HEK293 (cell line): Measurements from ENCODE around the gene HTT-AS.

ENCODE experiments used
- CTCF ChIA-PET: fragments of 350-600 bp; formaldehyde crosslinking; extraction: SDS; loops from one replicate; lab custom pipeline; 2021; ENCODE audit warnings: antibody characterized with exemption; lab: Yijun Ruan, JAX
- POLR2A ChIA-PET: fragments of 300-600 bp; formaldehyde crosslinking; extraction: SDS; loops from one replicate; lab custom pipeline; 2020; ENCODE audit warnings: antibody characterized with exemption, inconsistent platforms; lab: Yijun Ruan, JAX
- H3K27ac ChIP-seq: fragments of 200-500 bp; sonication (Bioruptor generic); 2 replicates; pipeline ENCODE4 v1.5.1; 2014; ENCODE audit warnings: low read depth, low read length, control low read depth, inconsistent platforms; ENCODE audit errors: extremely low read depth
- H3K36me3 ChIP-seq, 2 experiments: fragments of 200-500 bp in 1 of 2; sonication (Bioruptor generic) in 1 of 2; 1 replicate in 1 of 2; 2 replicates in 1 of 2; pipeline ENCODE4 v1.5.1; 2014 to 2017; ENCODE audit warnings: inconsistent platforms in 2 of 2, low read length in 2 of 2; ENCODE audit not compliant: control insufficient read depth in 2 of 2, insufficient read depth in 1 of 2
- H3K4me1 ChIP-seq: fragments of 200-500 bp; sonication (Bioruptor generic); 2 replicates; pipeline ENCODE4 v1.5.1; 2014; ENCODE audit warnings: mild to moderate bottlenecking, low read length, inconsistent platforms; ENCODE audit not compliant: control insufficient read depth, insufficient read depth
- H3K4me3 ChIP-seq: 2 replicates; pipeline ENCODE4 v1.5.1; 2011; ENCODE audit warnings: low read depth, mild to moderate bottlenecking, control low read depth, low read length, moderate library complexity
- H3K9me3 ChIP-seq: fragments of 200-500 bp; sonication (Bioruptor generic); 2 replicates; pipeline ENCODE4 v1.5.1; 2014; ENCODE audit warnings: low read depth, low read length, inconsistent platforms; ENCODE audit not compliant: control insufficient read depth, insufficient read depth
- KLF9 ChIP-seq: fragments of 450-650 bp; formaldehyde crosslinking; IDR thresholded peaks from 2 replicates; pipeline ENCODE4 v1.5.1; 2016; ENCODE audit warnings: missing biosample characterization, missing genetic modification characterization, low read depth
- YY1 ChIP-seq: fragments of 450-650 bp; formaldehyde crosslinking; IDR thresholded peaks from 2 replicates; pipeline ENCODE4 v1.5.1; 2018; ENCODE audit warnings: missing biosample characterization, missing genetic modification characterization
- ZEB2 ChIP-seq: fragments of 450-650 bp; formaldehyde crosslinking; IDR thresholded peaks from 2 replicates; pipeline ENCODE4 v1.5.1; 2016; ENCODE audit warnings: missing biosample characterization, missing genetic modification characterization
- ZNF132 ChIP-seq: fragments of 450-650 bp; formaldehyde crosslinking; IDR thresholded peaks from 2 replicates; pipeline ENCODE4 v1.5.1; 2017; ENCODE audit warnings: missing biosample characterization, missing genetic modification characterization, borderline replicate concordance
- ZNF169 ChIP-seq: fragments of 450-650 bp; formaldehyde crosslinking; IDR thresholded peaks from 2 replicates; pipeline ENCODE4 v1.5.1; 2016; ENCODE audit warnings: missing biosample characterization, missing genetic modification characterization
- ZNF221 ChIP-seq: fragments of 450-650 bp; formaldehyde crosslinking; IDR thresholded peaks from 2 replicates; pipeline ENCODE4 v1.5.1; 2017; ENCODE audit warnings: missing biosample characterization, missing genetic modification characterization, borderline replicate concordance
- ZNF24 ChIP-seq: fragments of 450-650 bp; formaldehyde crosslinking; IDR thresholded peaks from 2 replicates; pipeline ENCODE4 v1.5.1; 2016; ENCODE audit warnings: missing biosample characterization, missing genetic modification characterization
- ZNF324 ChIP-seq: fragments of 450-650 bp; formaldehyde crosslinking; IDR thresholded peaks from 2 replicates; pipeline ENCODE4 v1.5.1; 2016; ENCODE audit warnings: missing biosample characterization, missing genetic modification characterization
- ZNF501 ChIP-seq: fragments of 450-650 bp; formaldehyde crosslinking; IDR thresholded peaks from 2 replicates; pipeline ENCODE4 v1.5.1; 2016; ENCODE audit warnings: missing biosample characterization, missing genetic modification characterization
- ZNF585B ChIP-seq: fragments of 450-650 bp; formaldehyde crosslinking; IDR thresholded peaks from 2 replicates; pipeline ENCODE4 v1.5.1; 2016; ENCODE audit warnings: missing biosample characterization, missing genetic modification characterization
- ZNF600 ChIP-seq: fragments of 450-650 bp; formaldehyde crosslinking; IDR thresholded peaks from 2 replicates; pipeline ENCODE4 v1.5.1; 2016; ENCODE audit warnings: missing biosample characterization, missing genetic modification characterization
- TF ChIP-seq, protein P1 (sequence below): fragments of 450-650 bp; formaldehyde crosslinking; IDR thresholded peaks from 2 replicates; pipeline ENCODE4 v1.5.1; 2016; ENCODE audit warnings: missing biosample characterization, missing genetic modification characterization
- TF ChIP-seq, protein P2 (sequence below): fragments of 450-650 bp; formaldehyde crosslinking; IDR thresholded peaks from 2 replicates; pipeline ENCODE4 v1.5.1; 2016; ENCODE audit warnings: missing biosample characterization, missing genetic modification characterization, borderline replicate concordance

The HTT-AS gene

DNA sequence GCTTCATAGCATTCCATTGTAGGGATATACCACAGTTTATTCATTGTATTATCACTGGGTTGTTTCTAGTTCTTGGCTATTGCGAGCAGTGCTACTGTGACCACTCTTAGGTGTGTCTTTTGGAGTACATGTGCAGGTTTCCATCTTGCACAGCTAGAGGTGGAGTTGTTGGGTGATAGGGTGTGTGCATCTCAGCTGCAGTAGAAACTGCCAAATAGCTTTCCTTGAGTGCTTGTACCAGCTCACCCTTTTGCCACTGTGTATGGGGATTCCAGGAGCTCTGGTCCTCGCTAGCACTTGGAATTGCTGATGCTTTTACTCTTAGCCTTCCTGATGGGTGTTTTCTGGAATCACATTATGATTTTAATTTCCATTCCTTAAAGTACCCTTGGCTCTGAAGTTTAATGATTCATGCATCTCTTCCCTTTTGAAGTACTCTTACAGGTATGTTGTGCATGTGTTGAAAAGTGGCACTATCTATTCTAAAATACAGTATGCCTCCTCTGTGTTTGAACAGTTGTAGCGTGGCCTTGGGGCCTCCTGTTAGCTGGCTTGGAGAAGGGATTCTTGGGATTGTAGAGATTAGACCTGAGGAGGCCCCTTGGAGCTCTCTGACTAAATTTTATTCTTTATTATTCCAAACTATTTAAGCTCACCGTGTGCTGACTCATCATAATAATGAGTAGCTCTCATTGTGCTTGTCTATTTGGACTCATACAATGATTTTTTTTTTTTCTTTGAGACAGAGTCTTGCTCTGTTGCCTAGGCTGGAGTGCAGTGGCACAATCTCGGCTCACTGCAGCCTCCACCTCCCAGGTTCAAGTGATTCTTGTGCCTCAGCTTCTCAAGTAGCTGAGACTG lies 38.5 kb upstream of the HTT-AS start:
- TF ChIP-seq KLF9 (tag by site-specific recombination) (no peak), ZEB2 (tag by site-specific recombination) (no peak), ZNF169 (no peak), ZNF24 (no peak)
- TF ChIP-seq, protein P1, sequence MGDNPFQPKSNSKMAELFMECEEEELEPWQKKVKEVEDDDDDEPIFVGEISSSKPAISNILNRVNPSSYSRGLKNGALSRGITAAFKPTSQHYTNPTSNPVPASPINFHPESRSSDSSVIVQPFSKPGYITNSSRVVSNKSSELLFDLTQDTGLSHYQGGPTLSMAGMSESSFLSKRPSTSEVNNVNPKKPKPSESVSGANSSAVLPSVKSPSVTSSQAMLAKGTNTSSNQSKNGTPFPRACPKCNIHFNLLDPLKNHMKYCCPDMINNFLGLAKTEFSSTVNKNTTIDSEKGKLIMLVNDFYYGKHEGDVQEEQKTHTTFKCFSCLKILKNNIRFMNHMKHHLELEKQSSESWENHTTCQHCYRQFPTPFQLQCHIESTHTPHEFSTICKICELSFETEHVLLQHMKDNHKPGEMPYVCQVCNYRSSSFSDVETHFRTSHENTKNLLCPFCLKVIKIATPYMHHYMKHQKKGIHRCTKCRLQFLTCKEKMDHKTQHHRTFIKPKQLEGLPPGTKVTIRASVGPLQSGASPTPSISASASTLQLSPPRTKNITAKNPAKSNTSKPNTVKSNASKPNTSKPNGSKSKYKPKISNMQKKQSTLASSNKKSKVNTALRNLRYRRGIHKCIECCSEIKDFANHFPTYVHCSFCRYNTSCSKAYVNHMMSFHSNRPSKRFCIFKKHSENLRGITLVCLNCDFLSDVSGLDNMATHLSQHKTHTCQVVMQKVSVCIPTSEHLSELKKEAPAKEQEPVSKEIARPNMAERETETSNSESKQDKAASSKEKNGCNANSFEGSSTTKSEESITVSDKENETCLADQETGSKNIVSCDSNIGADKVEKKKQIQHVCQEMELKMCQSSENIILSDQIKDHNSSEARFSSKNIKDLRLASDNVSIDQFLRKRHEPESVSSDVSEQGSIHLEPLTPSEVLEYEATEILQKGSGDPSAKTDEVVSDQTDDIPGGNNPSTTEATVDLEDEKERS (tag by site-specific recombination) = no peak
- TF ChIP-seq, all 188 proteins: peak for 0
- H3K27ac ChIP-seq = no peak overlapping the region
- peaks cover 5 to 91% of the 10 kb centered on the region in 2 experiments for H3K36me3 ChIP-seq
- ChIA-PET POLR2A (no interaction called here), CTCF (interaction anchor here (0.6 to 1.0 kb wide), 4 partner anchors 23 to 993 kb away, joined by 3 read pairs; no protein-coding TSS in a partner anchor)
- no peak overlapping the region for H3K4me3 ChIP-seq
- H3K4me1 ChIP-seq = no peaks in the 10 kb centered on the region
- no peaks in the 10 kb centered on the region for H3K9me3 ChIP-seq

DNA sequence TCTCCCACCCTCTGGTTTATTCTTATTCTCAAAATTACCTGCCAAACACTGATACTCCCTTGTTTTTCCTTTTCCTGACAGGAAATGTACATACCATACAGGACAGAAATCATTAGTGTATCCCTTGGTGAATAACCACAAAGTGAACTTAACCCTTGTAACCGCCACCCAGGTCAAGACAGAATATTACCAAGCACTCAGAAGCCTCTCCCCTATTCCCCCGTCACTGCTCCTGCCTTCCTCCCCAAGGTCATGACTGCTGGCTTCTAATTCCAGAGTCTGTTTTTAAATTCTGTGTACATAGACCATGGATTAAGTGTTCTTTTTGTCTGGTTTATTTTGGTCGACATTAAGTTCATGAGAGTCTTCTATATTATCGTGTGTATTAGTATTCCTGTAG lies 37.9 kb upstream of the HTT-AS start:
- Histone ChIP-seq H3K4me3 (no peak overlapping the region), H3K36me3 (peaks cover 5 to 93% of the 10 kb centered on the region in 2 experiments), H3K27ac (no peak overlapping the region), H3K9me3 (no peaks in the 10 kb centered on the region), H3K4me1 (no peaks in the 10 kb centered on the region)
- TF ChIP-seq ZNF501 (tag by site-specific recombination) (no peak), ZNF585B (no peak), YY1 (tag by site-specific recombination) (no peak), ZNF600 (no peak), ZNF132 (tag by site-specific recombination) (no peak), ZNF324 (tag by site-specific recombination) (no peak), ZNF221 (tag by site-specific recombination) (no peak)
- TF ChIP-seq, protein P2, sequence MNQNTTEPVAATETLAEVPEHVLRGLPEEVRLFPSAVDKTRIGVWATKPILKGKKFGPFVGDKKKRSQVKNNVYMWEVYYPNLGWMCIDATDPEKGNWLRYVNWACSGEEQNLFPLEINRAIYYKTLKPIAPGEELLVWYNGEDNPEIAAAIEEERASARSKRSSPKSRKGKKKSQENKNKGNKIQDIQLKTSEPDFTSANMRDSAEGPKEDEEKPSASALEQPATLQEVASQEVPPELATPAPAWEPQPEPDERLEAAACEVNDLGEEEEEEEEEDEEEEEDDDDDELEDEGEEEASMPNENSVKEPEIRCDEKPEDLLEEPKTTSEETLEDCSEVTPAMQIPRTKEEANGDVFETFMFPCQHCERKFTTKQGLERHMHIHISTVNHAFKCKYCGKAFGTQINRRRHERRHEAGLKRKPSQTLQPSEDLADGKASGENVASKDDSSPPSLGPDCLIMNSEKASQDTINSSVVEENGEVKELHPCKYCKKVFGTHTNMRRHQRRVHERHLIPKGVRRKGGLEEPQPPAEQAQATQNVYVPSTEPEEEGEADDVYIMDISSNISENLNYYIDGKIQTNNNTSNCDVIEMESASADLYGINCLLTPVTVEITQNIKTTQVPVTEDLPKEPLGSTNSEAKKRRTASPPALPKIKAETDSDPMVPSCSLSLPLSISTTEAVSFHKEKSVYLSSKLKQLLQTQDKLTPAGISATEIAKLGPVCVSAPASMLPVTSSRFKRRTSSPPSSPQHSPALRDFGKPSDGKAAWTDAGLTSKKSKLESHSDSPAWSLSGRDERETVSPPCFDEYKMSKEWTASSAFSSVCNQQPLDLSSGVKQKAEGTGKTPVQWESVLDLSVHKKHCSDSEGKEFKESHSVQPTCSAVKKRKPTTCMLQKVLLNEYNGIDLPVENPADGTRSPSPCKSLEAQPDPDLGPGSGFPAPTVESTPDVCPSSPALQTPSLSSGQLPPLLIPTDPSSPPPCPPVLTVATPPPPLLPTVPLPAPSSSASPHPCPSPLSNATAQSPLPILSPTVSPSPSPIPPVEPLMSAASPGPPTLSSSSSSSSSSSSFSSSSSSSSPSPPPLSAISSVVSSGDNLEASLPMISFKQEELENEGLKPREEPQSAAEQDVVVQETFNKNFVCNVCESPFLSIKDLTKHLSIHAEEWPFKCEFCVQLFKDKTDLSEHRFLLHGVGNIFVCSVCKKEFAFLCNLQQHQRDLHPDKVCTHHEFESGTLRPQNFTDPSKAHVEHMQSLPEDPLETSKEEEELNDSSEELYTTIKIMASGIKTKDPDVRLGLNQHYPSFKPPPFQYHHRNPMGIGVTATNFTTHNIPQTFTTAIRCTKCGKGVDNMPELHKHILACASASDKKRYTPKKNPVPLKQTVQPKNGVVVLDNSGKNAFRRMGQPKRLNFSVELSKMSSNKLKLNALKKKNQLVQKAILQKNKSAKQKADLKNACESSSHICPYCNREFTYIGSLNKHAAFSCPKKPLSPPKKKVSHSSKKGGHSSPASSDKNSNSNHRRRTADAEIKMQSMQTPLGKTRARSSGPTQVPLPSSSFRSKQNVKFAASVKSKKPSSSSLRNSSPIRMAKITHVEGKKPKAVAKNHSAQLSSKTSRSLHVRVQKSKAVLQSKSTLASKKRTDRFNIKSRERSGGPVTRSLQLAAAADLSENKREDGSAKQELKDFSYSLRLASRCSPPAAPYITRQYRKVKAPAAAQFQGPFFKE (tag by site-specific recombination) = no peak
- CTCF ChIA-PET = interaction anchor here (0.6 to 1.0 kb wide), 2 partner anchors 23 to 24 kb away, joined by 3 read pairs; no protein-coding TSS in a partner anchor
- POLR2A ChIA-PET = no interaction called here
